Endometrium (tissue), 2 donors: ENCODE measurements around the gene CHMP6.

ENCODE experiments used
- FAIRE-seq: peaks from 2 replicates; lab custom pipeline; 2012; peaks lifted over from hg19 to GRCh38; lab: Jason Lieb, UNC
- donor health status: control.
- donor health status: control.

CHMP6 gene

DNA sequence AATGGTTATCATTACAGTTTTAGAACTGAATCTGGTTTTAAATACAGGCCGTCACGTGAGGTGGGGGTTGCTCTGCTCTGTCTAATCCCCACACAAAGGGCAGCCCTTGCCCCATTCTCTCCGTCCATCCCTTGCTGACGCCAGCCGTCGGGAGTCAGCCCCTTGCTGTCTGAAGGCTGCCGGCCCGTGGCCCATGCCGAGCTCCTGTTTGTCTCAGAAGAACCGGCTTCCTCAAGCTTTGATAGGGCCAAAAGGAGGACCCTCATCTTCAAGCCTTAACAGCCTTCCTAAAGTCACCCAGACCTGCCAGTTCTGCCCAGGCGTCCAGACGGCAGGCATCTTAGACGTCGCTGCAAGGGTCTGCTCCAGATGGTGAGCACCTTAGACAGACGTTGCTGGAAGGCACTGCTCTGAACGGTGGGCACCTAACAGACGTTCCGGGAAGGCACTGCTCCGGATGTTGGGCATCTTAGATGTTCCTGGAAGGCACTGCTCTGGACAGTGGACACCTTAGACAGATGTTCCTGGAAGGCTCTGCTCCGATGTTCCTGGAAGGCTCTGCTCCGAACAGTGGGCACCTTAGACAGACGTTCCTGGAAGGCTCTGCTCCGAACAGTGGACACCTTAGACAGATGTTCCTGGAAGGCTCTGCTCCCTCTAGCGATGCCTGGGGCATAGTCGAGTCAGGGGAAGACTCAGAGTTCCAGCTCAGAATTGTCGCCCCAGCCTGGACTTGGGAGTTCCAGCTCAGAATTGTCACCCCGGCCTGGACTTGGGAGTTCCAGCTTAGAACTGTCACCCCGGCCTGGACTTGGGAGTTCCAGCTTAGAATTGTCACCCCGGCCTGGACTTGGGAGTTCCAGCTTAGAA, 35.1 kb upstream of the CHMP6 start:
- FAIRE-seq: no peak

GRCh38 chr17:80957461-80957941, 34.1 kb upstream of the CHMP6 start:
- no peak for FAIRE-seq

GRCh38 chr17:80959330-80960036, 32.2 kb upstream of the CHMP6 start:
- no peak for FAIRE-seq

GRCh38 chr17:80960037-80960796, 31.4 kb upstream of the CHMP6 start:
- FAIRE-seq: no peak

DNA sequence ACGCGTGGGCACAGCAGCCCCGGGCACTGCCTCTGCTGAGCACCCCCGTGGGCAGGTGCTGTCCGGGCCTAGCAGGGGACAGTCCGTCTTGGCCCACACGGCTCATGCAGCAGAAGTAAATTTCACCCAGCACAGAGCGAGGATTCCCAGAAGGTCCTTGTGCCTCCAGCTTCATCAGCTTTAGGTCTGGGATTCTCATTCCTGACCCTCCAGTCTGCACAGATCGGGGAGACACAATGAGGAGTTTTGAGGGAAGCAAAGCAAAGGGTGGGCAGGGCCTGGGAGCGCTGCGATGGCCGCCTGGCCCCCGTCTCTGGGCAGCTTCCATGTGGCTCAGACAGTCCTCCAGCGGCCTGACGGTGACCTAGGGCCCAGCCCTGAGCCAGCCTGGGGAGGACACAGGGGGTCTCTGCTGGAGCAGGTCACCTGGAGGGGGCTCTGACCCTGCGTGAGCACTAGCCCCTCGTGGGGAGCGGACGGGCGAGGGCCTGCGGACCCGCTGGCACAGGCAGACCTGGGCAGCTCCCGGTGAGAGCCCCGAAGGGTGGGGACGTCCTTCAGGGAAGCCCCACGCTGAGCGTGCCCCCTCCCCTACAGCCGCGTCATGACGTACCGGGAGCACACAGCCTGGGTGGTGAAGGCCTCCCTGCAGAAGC, 30.7 kb upstream of the CHMP6 start:
- FAIRE-seq: no peak

DNA sequence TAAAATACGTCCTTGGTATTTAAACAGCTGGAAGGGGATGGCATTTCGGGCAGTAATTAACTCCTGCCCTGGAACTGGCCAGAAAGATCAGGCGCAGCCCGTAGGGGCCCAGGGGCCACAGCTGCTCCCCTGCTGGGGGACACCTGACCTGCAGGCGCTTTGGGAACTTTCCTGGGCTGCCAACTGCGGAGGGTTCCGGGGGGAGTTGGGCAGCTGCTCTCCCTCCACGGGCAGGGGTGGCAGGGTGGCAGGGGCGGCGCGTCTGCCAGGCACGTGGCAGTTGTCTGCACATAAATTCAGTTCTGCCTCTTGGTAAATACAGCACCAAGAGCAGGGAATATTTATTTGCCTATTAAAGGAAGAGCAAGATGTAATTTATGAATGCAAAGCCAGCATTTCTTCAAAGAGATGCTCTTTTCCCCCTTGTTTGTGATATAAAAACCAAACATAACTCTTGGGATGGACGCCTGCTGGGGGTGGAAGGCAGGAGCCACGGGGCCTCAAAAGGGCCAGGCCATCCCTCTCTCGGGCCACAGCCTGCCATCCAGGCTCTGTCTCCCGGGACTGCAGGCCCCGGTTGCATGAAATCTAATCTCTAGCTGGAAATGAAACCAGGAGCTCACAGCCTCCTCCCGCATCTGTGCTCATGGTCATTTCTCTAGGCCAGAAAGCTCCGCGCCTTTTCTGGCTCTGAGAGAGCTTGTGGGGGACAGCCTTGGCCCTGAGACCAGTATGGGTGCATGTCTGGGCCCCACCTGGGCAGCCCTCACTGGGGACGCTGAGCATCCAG, 29.9 kb upstream of the CHMP6 start:
- FAIRE-seq: no peak

DNA sequence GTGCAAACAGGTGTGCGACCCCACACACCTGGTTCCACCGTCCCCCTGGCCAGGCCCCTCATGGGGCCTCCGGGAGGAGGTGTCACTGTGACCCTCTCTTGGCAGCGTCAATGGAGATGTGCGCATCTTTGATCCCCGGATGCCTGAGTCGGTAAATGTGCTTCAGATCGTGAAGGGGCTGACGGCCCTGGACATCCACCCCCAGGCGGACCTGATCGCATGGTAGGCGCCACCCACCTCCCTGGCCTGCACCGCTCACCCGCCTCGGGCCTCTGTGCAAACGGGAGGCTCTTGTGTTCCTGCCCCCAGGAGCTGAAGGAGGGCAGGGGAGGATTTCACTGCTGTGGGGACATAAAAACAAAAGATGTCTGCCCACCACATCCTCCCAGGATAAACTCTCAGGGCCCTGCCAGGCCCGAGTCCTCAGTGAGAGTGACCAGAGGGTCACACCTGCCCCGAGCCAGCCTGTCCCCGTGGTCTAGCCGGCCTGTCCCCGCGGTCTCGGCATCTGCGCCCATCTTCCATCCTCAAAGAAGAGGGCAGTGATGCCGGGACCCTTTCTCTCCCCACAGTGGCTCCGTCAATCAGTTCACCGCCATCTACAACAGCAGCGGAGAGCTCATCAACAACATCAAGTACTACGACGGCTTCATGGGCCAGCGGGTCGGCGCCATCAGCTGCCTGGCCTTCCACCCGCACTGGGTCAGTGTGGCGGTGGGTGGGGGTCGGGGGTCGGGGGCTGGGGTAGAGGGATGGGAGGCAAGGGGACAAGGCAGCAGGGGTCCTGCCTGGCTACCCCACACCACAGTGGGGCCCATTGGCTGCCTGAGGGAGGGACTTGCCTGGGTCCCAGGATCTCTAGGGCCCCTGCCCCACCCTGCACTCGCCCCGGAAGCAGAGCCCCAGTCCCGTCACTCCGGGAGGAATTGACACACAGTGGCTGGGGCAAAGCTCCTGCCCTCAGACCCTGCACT, 29.0 kb upstream of the CHMP6 start:
- FAIRE-seq: no peak

- no peak for FAIRE-seq
Observed at GRCh38 chr17:80963812-80964543, 27.7 kb upstream of the CHMP6 start.

DNA sequence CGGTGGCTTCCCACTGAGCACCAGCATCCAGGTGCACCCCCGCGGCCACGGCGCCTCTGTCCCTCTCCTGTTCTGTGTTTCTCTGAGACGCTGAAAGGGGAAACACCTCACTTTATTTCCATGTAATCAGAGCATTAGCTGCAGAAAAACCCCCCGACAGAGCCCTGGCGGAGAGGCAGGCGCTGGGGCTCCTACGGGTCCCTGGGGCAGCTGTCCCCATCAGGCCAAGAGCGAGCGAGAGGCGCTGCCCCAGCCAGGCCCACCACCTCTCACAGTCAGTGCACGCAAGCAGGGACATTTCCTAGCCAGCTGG, 27.1 kb upstream of the CHMP6 start:
- no peak for FAIRE-seq

GRCh38 chr17:80964859-80965580, 26.6 kb upstream of the CHMP6 start:
- no peak for FAIRE-seq

DNA sequence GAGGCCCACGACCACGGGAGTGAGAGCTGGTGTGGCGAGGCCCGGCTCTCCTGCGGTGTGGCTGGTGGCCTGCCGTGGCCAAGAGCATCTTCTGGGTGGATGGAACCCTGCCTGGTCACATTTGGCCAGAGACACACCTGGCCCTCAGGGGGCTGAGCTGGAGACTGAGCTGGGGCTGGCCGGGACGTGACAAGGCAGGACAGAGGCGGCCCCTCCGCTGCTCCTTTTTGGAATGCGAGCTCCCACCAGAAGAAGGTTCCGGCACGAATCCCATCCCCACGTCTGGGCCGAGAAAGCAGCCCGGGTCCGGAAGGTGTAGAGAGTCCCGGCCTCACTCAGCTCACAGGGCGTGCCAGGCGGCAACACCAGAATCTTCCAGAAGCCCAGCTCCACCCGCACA, 26.0 kb upstream of the CHMP6 start:
- no peak for FAIRE-seq

GRCh38 chr17:80967404-80967872, 24.2 kb upstream of the CHMP6 start:
- no peak for FAIRE-seq

DNA sequence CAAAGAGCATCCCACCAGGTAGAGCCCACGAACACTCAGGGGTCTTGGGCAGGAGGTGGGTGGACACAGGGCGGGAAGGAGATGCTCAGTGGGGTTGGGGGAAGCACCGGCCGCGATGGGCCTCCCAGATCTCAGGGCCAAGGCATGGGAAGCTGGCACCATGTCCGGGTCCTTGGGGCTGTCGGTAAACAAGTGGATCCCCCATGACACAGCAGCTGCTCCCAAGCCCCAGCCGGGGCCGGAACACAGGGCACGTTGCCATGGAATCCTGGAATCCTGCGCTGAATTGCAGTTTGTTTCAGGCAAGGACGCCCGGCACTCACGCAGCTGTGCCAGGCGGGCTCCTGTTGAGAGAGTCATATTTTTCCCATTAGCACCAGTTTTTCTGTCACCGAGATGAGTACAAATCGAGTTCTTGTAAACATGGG, 23.0 kb upstream of the CHMP6 start:
- FAIRE-seq: no peak

GRCh38 chr17:80969030-80969673, 22.5 kb upstream of the CHMP6 start:
- no peak for FAIRE-seq

DNA sequence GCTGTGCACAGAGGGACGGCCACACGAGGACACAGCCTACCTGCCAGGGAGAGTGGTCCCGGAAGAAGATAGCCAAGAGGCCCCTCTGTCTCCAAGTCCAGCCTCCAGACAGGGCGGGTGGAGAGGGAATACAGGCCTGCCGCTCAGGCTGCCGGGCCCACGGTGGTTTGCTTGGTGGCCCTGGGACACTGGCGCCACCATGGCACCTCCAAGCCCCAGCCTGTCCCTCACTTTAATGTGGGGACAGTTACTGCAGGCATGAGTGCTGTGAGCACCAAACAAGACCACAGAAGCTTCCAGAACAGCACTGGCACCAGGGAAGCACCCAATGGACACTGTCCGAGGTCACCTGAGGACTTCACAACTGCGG, 22.0 kb upstream of the CHMP6 start:
- no peak for FAIRE-seq

GRCh38 chr17:80970044-80970761, 21.4 kb upstream of the CHMP6 start:
- FAIRE-seq: no peak
